ENCODE results near the gene OBP2A. TPM values are rescaled to one million over a fixed set of nuclear protein-coding genes. Genes with fewer than 3 reads are reported as not detected.

OBP2A gene
- total RNA-seq, 1 donor from 2014 or later = not detected

DNA sequence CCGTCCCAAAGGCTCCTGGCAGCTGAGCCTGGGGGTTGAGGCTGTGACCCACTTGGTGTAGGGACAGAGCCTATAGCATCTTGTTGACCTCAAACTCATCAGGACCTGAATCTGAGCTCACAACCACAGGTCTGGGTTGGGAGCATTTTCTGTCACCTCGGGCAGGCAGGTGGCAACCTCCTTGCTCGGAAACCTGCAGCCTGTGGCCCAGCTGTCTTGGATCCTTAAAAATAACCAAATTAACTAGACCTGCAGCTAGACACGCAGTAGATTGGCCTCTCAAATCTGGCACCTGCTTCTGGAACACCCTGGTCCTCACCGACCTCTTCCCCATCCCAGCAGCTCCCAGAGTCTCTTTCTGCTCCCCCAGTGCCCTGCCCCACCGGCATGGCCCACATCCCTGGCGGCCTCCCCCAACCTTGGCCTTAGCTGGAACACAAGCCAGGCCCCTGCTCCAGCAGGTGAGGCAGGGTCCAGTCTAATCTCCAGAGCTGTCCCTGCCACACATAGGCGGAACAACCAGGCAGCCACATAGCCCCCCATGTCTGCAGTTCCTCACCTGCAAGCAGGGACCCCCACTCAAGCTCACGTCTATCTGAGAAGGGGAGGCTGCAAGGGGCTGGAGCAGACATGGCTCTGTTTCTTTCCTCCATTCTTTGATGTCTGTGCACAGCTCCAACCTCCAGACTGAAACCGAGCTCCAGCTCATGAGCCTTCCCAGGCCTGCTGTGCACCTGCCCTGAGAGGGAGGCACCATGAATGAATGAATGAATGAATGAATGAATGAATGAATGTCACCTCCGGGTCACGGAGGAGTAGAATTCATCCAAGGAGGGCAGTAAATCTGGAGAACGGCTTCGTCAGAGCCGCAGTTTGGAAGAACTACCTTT, 43.9 kb downstream of the OBP2A start:
- Mint-ChIP-seq H3K27me3 (peaks cover 7% of the 10 kb centered on the region), H3K9me3 (peaks cover under 1% of the 10 kb centered on the region), H3K4me3 (no peak overlapping the region), H3K36me3 (ENCODE audit: low read depth) (no peaks in the 10 kb centered on the region), H3K4me1 (no peaks in the 10 kb centered on the region), H3K27ac (no peak overlapping the region)
- ATAC-seq (ENCODE audit: low read depth) (no peak), DNase-seq (no peak)
- TF ChIP-seq CTCF (IDR thresholded peaks at IDR 0.05) = no peak
- ChIA-PET CTCF (no interaction called here), POLR2A (no interaction called here)
- intact Hi-C loops (cut with micrococcal nuclease) = no loop called here

- H3K4me3 Mint-ChIP-seq = no peak overlapping the region
Measured at GRCh38 chr9:135590486-135591079, 44.7 kb downstream of the OBP2A start.

DNA sequence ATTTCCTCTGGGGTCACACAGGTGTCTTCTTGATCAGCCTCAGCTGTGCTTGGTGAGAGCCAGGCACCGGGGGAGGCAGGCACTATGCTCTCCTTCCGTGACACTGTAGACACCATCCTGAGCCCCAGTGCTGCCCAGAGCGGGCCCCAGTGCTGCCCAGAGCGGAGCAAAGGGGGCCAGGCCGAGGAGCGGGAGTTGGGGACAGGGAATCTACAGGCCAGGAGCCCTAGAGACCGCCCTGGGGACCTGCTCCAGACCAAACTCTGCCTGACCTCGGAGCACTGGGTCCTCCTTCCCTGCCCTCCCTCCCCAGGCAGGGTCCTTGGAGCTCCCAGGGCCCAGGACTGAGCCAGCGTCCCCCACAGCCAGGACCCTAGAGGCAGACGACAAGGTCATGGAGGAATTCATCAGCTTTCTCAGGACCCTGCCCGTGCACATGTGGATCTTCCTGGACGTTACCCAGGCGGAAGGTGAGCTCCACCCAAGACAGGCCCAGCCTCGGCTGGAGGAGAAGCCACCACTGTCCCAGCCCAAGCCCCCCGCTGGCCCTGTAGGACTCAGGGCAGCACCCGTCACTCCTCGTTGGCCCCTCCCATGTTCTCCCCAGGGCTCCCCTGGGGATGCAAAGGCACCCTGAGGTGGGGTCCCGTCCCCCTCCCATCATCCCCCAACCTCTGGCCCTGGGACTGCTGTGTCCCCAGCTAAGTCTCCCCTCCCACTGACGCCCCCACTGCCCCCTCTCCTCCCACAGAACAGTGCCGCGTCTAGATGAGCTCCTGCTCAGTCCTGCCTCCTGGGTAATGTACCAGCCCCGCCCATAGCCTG, 45.8 kb downstream of the OBP2A start:
- intact Hi-C loops (cut with micrococcal nuclease) = no loop called here
- DNase-seq (no peak), ATAC-seq (ENCODE audit: low read depth) (no peak)
- POLR2A ChIA-PET = no interaction called here
- H3K36me3 Mint-ChIP-seq (ENCODE audit: low read depth) = no peaks in the 10 kb centered on the region
- H3K27me3 Mint-ChIP-seq = peaks cover 17% of the 10 kb centered on the region
- peaks cover 2% of the 10 kb centered on the region for H3K9me3 Mint-ChIP-seq
- CTCF ChIA-PET = no interaction called here
- no peak for TF ChIP-seq CTCF (IDR thresholded peaks at IDR 0.05)
- H3K4me1 Mint-ChIP-seq = no peaks in the 10 kb centered on the region
- no peak overlapping the region for H3K27ac Mint-ChIP-seq
- no peak overlapping the region for H3K4me3 Mint-ChIP-seq

More at GRCh38 chr9:135590486-135591079, 44.7 kb downstream of the OBP2A start:
- intact Hi-C loops (cut with micrococcal nuclease) = no loop called here
- ATAC-seq (ENCODE audit: low read depth) (no peak), DNase-seq (no peak)
- H3K27ac Mint-ChIP-seq = no peak overlapping the region
- H3K36me3 Mint-ChIP-seq (ENCODE audit: low read depth) = no peaks in the 10 kb centered on the region
- no peaks in the 10 kb centered on the region for H3K4me1 Mint-ChIP-seq
- H3K27me3 Mint-ChIP-seq = peaks cover 9% of the 10 kb centered on the region
- ChIA-PET POLR2A (no interaction called here), CTCF (no interaction called here)
- H3K9me3 Mint-ChIP-seq = peaks cover 2% of the 10 kb centered on the region
- no peak for TF ChIP-seq CTCF (IDR thresholded peaks at IDR 0.05)

DNA sequence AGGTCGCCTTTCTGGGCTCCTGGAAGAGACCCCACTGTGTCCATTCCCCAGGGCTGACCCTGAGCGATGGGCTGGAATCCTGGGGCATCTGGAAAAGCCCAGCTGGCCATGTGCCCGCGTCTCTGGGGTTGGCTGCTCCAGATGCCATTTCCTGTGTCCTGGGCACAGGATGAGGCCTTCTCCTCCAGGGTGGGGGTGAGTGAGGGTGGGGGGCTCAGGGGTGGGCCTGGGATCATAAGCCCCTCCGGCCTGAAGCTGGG, 46.3 kb downstream of the OBP2A start:
- no peak overlapping the region for H3K27ac Mint-ChIP-seq
- no peak for DNase-seq
- POLR2A ChIA-PET = no interaction called here

More for the DNA sequence above, 46.3 kb downstream of the OBP2A start:
- Mint-ChIP-seq H3K4me3 (no peak overlapping the region), H3K4me1 (no peaks in the 10 kb centered on the region), H3K36me3 (ENCODE audit: low read depth) (no peaks in the 10 kb centered on the region), H3K27me3 (peaks cover 17% of the 10 kb centered on the region), H3K9me3 (peaks cover 2% of the 10 kb centered on the region)
- CTCF ChIA-PET = no interaction called here
- TF ChIP-seq CTCF (IDR thresholded peaks at IDR 0.05) = no peak
- intact Hi-C loops (cut with micrococcal nuclease) = no loop called here
- no peak for ATAC-seq (ENCODE audit: low read depth)
